ENCODE results near the gene LRRC10B.

LRRC10B gene

GRCh38 chr11:61524963-61525587 is 16.5 kb downstream of the LRRC10B start:
- no peak overlapping the region for H3K4me3 ChIP-seq (ENCODE audit: low read length)
- TF ChIP-seq CTCF (conservative IDR thresholded peaks at IDR 0.05; ENCODE audit: low read length), result no peak
- no peak for DNase-seq (ENCODE audit: low read depth)

- no peak for DNase-seq (ENCODE audit: low read depth)
- no peak for TF ChIP-seq CTCF (conservative IDR thresholded peaks at IDR 0.05; ENCODE audit: low read length)
- H3K4me3 ChIP-seq (ENCODE audit: low read length), result no peak overlapping the region
Measured at GRCh38 chr11:61526229-61526628, 17.7 kb downstream of the LRRC10B start.

- H3K4me3 ChIP-seq (ENCODE audit: low read length), result no peak overlapping the region
- TF ChIP-seq CTCF (conservative IDR thresholded peaks at IDR 0.05; ENCODE audit: low read length), result no peak
- no peak for DNase-seq (ENCODE audit: low read depth)
Measured at GRCh38 chr11:61526956-61527731, 18.6 kb downstream of the LRRC10B start.

- no peak for DNase-seq (ENCODE audit: low read depth)
Measured at GRCh38 chr11:61528114-61528513, 19.6 kb downstream of the LRRC10B start.

GRCh38 chr11:61529537-61530225 is 21.1 kb downstream of the LRRC10B start:
- no peak overlapping the region for H3K4me3 ChIP-seq (ENCODE audit: low read length)
- no peak for TF ChIP-seq CTCF (conservative IDR thresholded peaks at IDR 0.05; ENCODE audit: low read length)
- DNase-seq (ENCODE audit: low read depth), result no peak

More at GRCh38 chr11:61528114-61528513, 19.6 kb downstream of the LRRC10B start:
- no peak overlapping the region for H3K4me3 ChIP-seq (ENCODE audit: low read length)
- no peak for TF ChIP-seq CTCF (conservative IDR thresholded peaks at IDR 0.05; ENCODE audit: low read length)

GRCh38 chr11:61531044-61531443 is 22.5 kb downstream of the LRRC10B start:
- no peak for TF ChIP-seq CTCF (conservative IDR thresholded peaks at IDR 0.05; ENCODE audit: low read length)
- H3K4me3 ChIP-seq (ENCODE audit: low read length), result no peak overlapping the region
- DNase-seq (ENCODE audit: low read depth), result no peak
